ENCODE measurements around the gene UGT1A10.
"Not testable (repeated sequence)": the region's sequence is repeated elsewhere in the genome, so short reads cannot be mapped to it uniquely, and the experiment has no call there.

DNA sequence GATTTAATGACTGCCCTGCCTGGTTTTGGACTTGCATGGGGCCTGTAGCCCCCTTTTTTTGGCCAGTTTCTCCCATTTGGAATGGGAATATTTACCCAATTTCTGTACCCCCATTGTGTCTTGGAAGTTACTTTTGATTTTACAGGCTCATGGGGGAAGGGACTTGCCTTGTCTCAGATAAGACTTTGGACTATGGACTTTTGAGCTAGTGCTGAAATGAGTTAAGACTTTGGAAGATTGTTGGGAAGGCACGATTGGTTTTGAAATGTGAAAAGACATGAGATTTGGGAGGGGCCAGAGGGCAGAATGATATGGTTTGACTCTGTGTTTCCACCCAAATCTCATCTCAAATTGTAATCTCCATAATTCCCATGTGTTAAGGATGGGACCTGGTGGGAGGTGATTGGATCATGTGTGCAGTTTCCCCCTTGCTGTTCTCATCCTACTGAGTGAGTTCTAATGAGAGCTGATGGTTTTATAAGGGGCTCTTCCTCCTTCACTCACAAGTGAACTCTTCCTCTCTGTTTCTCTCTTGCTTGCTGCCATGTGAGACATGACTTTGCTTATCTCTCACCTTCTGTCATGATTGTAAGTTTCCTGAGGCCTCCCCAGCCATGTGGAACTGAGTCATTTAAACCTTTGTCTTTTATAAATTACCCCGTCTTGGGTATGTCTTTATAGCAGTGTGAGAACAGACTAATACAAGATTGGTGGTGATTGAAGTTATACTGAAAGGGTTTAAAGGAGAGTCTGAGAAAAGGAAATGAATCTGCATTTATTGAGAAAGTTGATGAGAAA, 115.2 kb downstream of the UGT1A10 start:
- TF ChIP-seq, protein P1, sequence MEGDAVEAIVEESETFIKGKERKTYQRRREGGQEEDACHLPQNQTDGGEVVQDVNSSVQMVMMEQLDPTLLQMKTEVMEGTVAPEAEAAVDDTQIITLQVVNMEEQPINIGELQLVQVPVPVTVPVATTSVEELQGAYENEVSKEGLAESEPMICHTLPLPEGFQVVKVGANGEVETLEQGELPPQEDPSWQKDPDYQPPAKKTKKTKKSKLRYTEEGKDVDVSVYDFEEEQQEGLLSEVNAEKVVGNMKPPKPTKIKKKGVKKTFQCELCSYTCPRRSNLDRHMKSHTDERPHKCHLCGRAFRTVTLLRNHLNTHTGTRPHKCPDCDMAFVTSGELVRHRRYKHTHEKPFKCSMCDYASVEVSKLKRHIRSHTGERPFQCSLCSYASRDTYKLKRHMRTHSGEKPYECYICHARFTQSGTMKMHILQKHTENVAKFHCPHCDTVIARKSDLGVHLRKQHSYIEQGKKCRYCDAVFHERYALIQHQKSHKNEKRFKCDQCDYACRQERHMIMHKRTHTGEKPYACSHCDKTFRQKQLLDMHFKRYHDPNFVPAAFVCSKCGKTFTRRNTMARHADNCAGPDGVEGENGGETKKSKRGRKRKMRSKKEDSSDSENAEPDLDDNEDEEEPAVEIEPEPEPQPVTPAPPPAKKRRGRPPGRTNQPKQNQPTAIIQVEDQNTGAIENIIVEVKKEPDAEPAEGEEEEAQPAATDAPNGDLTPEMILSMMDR (conservative IDR thresholded peaks at IDR 0.05 in 1 of 2, IDR thresholded peaks at IDR 0.05 in 1 of 2; ENCODE audit: extremely low read depth in 1 of 2, insufficient read depth in 1 of 2, low read depth in 1 of 2, low read length in 2 of 2) = not testable (repeated sequence)
- TF ChIP-seq EZH2 (IDR thresholded peaks at IDR 0.05; ENCODE audit: borderline replicate concordance, low read length) = not testable (repeated sequence)

All from mammary epithelial cell (primary cell).